Erythroblast (primary cell): ENCODE data around the gene CPSF7.

Source experiments
- GATA1 ChIP-seq: IDR thresholded peaks from 2 replicates; pipeline ENCODE4 v1.6.1; 2011; ENCODE audit warnings: low read depth, mild to moderate bottlenecking, control low read depth, low read length, moderate library complexity
- POLR2A ChIP-seq: IDR thresholded peaks from 2 replicates; pipeline ENCODE4 v1.6.1; 2011; ENCODE audit warnings: mild to moderate bottlenecking, low read length

- TF ChIP-seq POLR2A: no peak
- TF ChIP-seq GATA1: no peak
Observed at GRCh38 chr11:61404641-61405040, 25.1 kb downstream of the CPSF7 start.
